Vagina (tissue), 2 donors: ENCODE data around the gene AIG1.

ENCODE experiments used
- CTCF ChIP-seq, 3 experiments: fragments of 450-650 bp in 2 of 3; fragments of 200-600 bp in 1 of 3; sonication (generic) in 1 of 3; IDR thresholded peaks; one replicate each; pipeline ENCODE4 v1.5.1; 2017 to 2019; ENCODE audit warnings: antibody characterized with exemption in 3 of 3, mild to moderate bottlenecking in 2 of 3, moderate library complexity in 2 of 3
- POLR2A ChIP-seq, 2 donors: fragments of 450-650 bp; IDR thresholded peaks; one replicate each; pipeline ENCODE4 v1.6.1; 2017; ENCODE audit warnings: antibody characterized with exemption in 2 of 2, mild to moderate bottlenecking in 2 of 2, moderate library complexity in 2 of 2

GRCh38 chr6:143100429-143100828, 39.7 kb downstream of the AIG1 start:
- TF ChIP-seq CTCF (IDR thresholded peaks at IDR 0.05), result no peak
- TF ChIP-seq POLR2A (IDR thresholded peaks at IDR 0.05), result no peak
